Gastroesophageal sphincter (tissue), 3 donors: Measurements from ENCODE around the gene PIAS4.

ENCODE experiments used
- CTCF ChIP-seq, 4 experiments: fragments of 200-600 bp in 2 of 4; fragments of 450-650 bp in 2 of 4; sonication (generic) in 1 of 4; IDR thresholded peaks; one replicate each; pipeline ENCODE4 v1.5.1; 2017 to 2019; ENCODE audit warnings: antibody characterized with exemption in 4 of 4, mild to moderate bottlenecking in 2 of 4, moderate library complexity in 2 of 4
- EP300 ChIP-seq: sonication (generic); formaldehyde crosslinking; IDR thresholded peaks from one replicate; pipeline ENCODE4 v1.6.1; 2017; ENCODE audit warnings: antibody characterized with exemption, mild to moderate bottlenecking
- POLR2A ChIP-seq, 2 donors: fragments of 450-650 bp; IDR thresholded peaks; one replicate each; pipeline ENCODE4 v1.6.1; 2017; ENCODE audit warnings: antibody characterized with exemption in 2 of 2, mild to moderate bottlenecking in 2 of 2, moderate library complexity in 1 of 2
- POLR2AphosphoS5 ChIP-seq: sonication (generic); formaldehyde crosslinking; IDR thresholded peaks from one replicate; pipeline ENCODE4 v1.6.1; 2017; ENCODE audit warnings: antibody characterized with exemption

GRCh38 chr19:3990815-3991117 is 16.8 kb upstream of the PIAS4 start:
- TF ChIP-seq EP300 (no peak), CTCF (IDR thresholded peaks at IDR 0.05) (no peak), POLR2A (IDR thresholded peaks at IDR 0.05) (no peak), POLR2AphosphoS5 (no peak)
